ENCODE measurements around the gene COL6A1. TPM values are rescaled to one million over a fixed set of nuclear protein-coding genes. Genes with fewer than 3 reads are reported as not detected.
A peak's percentile ranks its signal among the peaks of the same experiment; 100 is the strongest.

COL6A1 gene
- total RNA-seq, 5 donors from 2014 or later (not counting 1 experiment from before 2014, with no cell fraction given) = 4.2 to 25.3 (median 14.6) TPM

GRCh38 chr21:45970674-45971615 is 10.6 kb upstream of the COL6A1 start:
- DNase-seq (peak in 18 of 35 experiments; percentile 23 to 63 (median 41)), ATAC-seq (replicated peaks in 1 of 4) (peak; percentile 39 to 61 (median 45))
- H3K36me3 Mint-ChIP-seq = no peaks in the 10 kb centered on the region
- CTCF ChIA-PET = interaction anchor here in 1 of 2 donors (0.6 kb wide), 1 partner anchor 424 kb away, joined by 3 read pairs; no protein-coding TSS in a partner anchor
- Histone ChIP-seq H3K4me3 (ENCODE audit: control insufficient read depth in 1 of 2, extremely low read depth in 1 of 2, low read length in 1 of 2) (no peak overlapping the region), H3K36me3 (ENCODE audit: control insufficient read depth in 2 of 2, extremely low read depth in 1 of 2, insufficient read depth in 1 of 2, low read length in 1 of 2) (no peaks in the 10 kb centered on the region), H3K9me3 (no peaks in the 10 kb centered on the region), H3K4me1 (ENCODE audit: control insufficient read depth in 1 of 2, extremely low read depth in 1 of 2, insufficient read depth in 2 of 2, low read length in 2 of 2) (peaks cover 7 to 44% of the 10 kb centered on the region in 2 experiments), H3K27me3 (replicated peaks in 1 of 2; ENCODE audit: control insufficient read depth in 2 of 2, extremely low read depth in 1 of 2, insufficient read depth in 2 of 2, low read length in 1 of 2) (peaks cover 0 to 64% of the 10 kb centered on the region in 2 experiments), H3K27ac (ENCODE audit: low read length) (no peak overlapping the region)
- POLR2A ChIA-PET = no interaction called here
- no peaks in the 10 kb centered on the region for H3K9me3 Mint-ChIP-seq
- peaks cover 6 to 14% (median 14%) of the 10 kb centered on the region in 3 donors for H3K4me1 Mint-ChIP-seq
- no peak overlapping the region for H3K4me3 Mint-ChIP-seq
- no peak overlapping the region for H3K27ac Mint-ChIP-seq
- WGBS (ENCODE audit: insufficient coverage) = 50% methylated on average over 20 of the region's 25 CpGs
- peaks cover 9 to 19% of the 10 kb centered on the region in 2 donors for H3K27me3 Mint-ChIP-seq

DNA sequence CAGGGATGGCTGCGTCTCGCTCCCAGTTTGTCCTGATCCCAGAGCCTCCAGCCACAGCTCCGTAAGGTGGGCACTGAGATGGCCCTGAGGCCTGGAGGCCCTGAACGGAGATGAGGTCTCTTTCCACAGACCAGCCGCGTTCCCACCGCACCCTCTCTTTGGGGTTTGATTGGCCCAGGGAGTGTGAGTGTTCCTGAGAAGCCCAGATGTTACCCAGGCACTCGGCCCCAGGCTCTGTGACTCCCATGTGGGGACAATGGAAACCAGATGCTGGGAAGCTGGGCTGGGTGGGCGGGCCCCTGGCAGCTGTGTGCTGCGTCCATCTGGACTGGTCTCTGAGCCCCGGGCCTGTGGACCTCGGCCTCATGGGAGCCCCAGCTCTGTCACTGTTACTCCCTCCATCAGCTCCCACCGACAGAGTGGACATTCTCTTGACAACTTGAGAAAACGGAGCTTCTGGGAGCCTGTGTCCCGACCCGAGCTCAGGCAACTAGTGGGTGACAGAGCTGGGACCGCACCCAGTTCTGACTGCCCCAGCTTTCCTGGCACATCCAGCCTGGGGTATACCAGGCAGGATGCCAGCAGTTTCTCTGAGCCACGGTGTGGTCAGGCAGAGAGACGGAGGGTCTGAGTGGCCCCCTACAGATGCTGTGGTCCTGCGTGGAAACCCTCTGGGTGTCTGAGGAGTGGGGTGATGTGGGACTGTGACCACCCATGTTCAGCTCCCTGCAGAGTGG is 9.8 kb upstream of the COL6A1 start:
- peaks cover 12 to 19% of the 10 kb centered on the region in 2 donors for H3K27me3 Mint-ChIP-seq
- H3K27me3 ChIP-seq (replicated peaks in 1 of 2; ENCODE audit: control insufficient read depth in 2 of 2, extremely low read depth in 1 of 2, insufficient read depth in 2 of 2, low read length in 1 of 2) = peaks cover 0 to 65% of the 10 kb centered on the region in 2 experiments
- no peaks in the 10 kb centered on the region for H3K9me3 Mint-ChIP-seq
- H3K27ac ChIP-seq (ENCODE audit: low read length) = no peak overlapping the region
- no peak for ATAC-seq (replicated peaks in 1 of 4)
- WGBS (ENCODE audit: insufficient coverage) = 86% methylated on average over 16 of the region's 20 CpGs
- DNase-seq = no peak
- peak overlapping the region in 1 of 3 donors; percentile 91 for H3K4me3 Mint-ChIP-seq
- POLR2A ChIA-PET = no interaction called here
- CTCF ChIA-PET = interaction anchor here in 1 of 2 donors (0.6 kb wide), 1 partner anchor 42 kb away, joined by 3 read pairs; no protein-coding TSS in a partner anchor
- no peaks in the 10 kb centered on the region for H3K36me3 ChIP-seq (ENCODE audit: control insufficient read depth in 2 of 2, extremely low read depth in 1 of 2, insufficient read depth in 1 of 2, low read length in 1 of 2)
- peaks cover 7 to 44% of the 10 kb centered on the region in 2 experiments for H3K4me1 ChIP-seq (ENCODE audit: control insufficient read depth in 1 of 2, extremely low read depth in 1 of 2, insufficient read depth in 2 of 2, low read length in 2 of 2)
- H3K4me1 Mint-ChIP-seq = peaks cover 6 to 16% (median 16%) of the 10 kb centered on the region in 3 donors
- H3K27ac Mint-ChIP-seq = no peak overlapping the region
- no peaks in the 10 kb centered on the region for H3K9me3 ChIP-seq
- peak overlapping the region in 1 of 2 donors; percentile 15 for H3K4me3 ChIP-seq (ENCODE audit: control insufficient read depth in 1 of 2, extremely low read depth in 1 of 2, low read length in 1 of 2)
- no peaks in the 10 kb centered on the region for H3K36me3 Mint-ChIP-seq

DNA sequence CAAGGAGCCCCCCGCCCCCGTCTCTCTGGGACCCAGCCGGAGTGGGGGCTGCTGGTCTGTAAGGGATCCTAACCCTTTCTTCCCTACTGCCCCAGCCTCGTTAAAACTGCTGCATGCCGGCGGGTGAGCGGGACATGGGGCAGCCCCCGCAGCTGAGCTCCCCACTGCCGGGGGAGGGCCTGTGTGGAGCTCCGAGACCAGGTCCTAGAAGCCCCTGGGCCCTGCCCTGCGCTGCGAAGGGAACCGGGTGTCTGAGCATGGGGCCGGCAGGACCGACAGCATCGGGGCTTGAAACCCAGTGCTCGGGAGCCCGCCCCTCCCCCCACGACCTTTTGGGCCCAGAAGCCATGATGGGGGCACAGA is 9.2 kb upstream of the COL6A1 start:
- H3K27ac ChIP-seq (ENCODE audit: low read length) = no peak overlapping the region
- H3K9me3 Mint-ChIP-seq = no peaks in the 10 kb centered on the region
- peak overlapping the region in 2 of 3 donors; percentile 31 to 91 for H3K4me3 Mint-ChIP-seq
- H3K27me3 Mint-ChIP-seq = peaks cover 12 to 19% of the 10 kb centered on the region in 2 donors
- WGBS (ENCODE audit: insufficient coverage) = 54% methylated on average over 16 of the region's 19 CpGs
- peaks cover 6 to 16% (median 16%) of the 10 kb centered on the region in 3 donors for H3K4me1 Mint-ChIP-seq
- no peaks in the 10 kb centered on the region for H3K36me3 ChIP-seq (ENCODE audit: control insufficient read depth in 2 of 2, extremely low read depth in 1 of 2, insufficient read depth in 1 of 2, low read length in 1 of 2)
- ATAC-seq (replicated peaks in 1 of 4) (no peak), DNase-seq (no peak)
- H3K9me3 ChIP-seq = no peaks in the 10 kb centered on the region
- no peak overlapping the region for H3K27ac Mint-ChIP-seq
- peak overlapping the region in 1 of 2 donors; percentile 88 for H3K4me3 ChIP-seq (ENCODE audit: control insufficient read depth in 1 of 2, extremely low read depth in 1 of 2, low read length in 1 of 2)
- ChIA-PET CTCF (interaction anchor here in 1 of 2 donors (0.6 kb wide), 1 partner anchor 42 kb away, joined by 3 read pairs; no protein-coding TSS in a partner anchor), POLR2A (no interaction called here)
- peaks cover 7 to 46% of the 10 kb centered on the region in 2 experiments for H3K4me1 ChIP-seq (ENCODE audit: control insufficient read depth in 1 of 2, extremely low read depth in 1 of 2, insufficient read depth in 2 of 2, low read length in 2 of 2)
- peaks cover 0 to 66% of the 10 kb centered on the region in 2 experiments for H3K27me3 ChIP-seq (replicated peaks in 1 of 2; ENCODE audit: control insufficient read depth in 2 of 2, extremely low read depth in 1 of 2, insufficient read depth in 2 of 2, low read length in 1 of 2)
- no peaks in the 10 kb centered on the region for H3K36me3 Mint-ChIP-seq

- 5% methylated on average over 58 of the region's 58 CpGs for WGBS (ENCODE audit: insufficient coverage)
- Histone ChIP-seq H3K4me3 (ENCODE audit: control insufficient read depth in 1 of 2, extremely low read depth in 1 of 2, low read length in 1 of 2) (peak overlapping the region; percentile 74 to 88), H3K36me3 (ENCODE audit: control insufficient read depth in 2 of 2, extremely low read depth in 1 of 2, insufficient read depth in 1 of 2, low read length in 1 of 2) (no peaks in the 10 kb centered on the region), H3K4me1 (ENCODE audit: control insufficient read depth in 1 of 2, extremely low read depth in 1 of 2, insufficient read depth in 2 of 2, low read length in 2 of 2) (peaks cover 7 to 48% of the 10 kb centered on the region in 2 experiments), H3K9me3 (no peaks in the 10 kb centered on the region), H3K27ac (ENCODE audit: low read length) (no peak overlapping the region), H3K27me3 (replicated peaks in 1 of 2; ENCODE audit: control insufficient read depth in 2 of 2, extremely low read depth in 1 of 2, insufficient read depth in 2 of 2, low read length in 1 of 2) (peaks cover 0 to 68% of the 10 kb centered on the region in 2 experiments)
- Mint-ChIP-seq H3K27ac (no peak overlapping the region), H3K9me3 (no peaks in the 10 kb centered on the region), H3K4me1 (peaks cover 6 to 16% (median 16%) of the 10 kb centered on the region in 3 donors), H3K27me3 (peaks cover 12 to 19% of the 10 kb centered on the region in 2 donors), H3K4me3 (peak overlapping the region; percentile 80 to 91 (median 84)), H3K36me3 (no peaks in the 10 kb centered on the region)
- ChIA-PET POLR2A (no interaction called here), CTCF (interaction anchor here (0.9 to 1.0 kb wide), 2 partner anchors 170 to 171 kb away, joined by 3 to 10 read pairs; no protein-coding TSS in a partner anchor)
- ATAC-seq (replicated peaks in 1 of 4) (peak in 1 of 4 experiments; percentile 10), DNase-seq (no peak)
Measured at GRCh38 chr21:45972716-45973474, 8.7 kb upstream of the COL6A1 start.

DNA sequence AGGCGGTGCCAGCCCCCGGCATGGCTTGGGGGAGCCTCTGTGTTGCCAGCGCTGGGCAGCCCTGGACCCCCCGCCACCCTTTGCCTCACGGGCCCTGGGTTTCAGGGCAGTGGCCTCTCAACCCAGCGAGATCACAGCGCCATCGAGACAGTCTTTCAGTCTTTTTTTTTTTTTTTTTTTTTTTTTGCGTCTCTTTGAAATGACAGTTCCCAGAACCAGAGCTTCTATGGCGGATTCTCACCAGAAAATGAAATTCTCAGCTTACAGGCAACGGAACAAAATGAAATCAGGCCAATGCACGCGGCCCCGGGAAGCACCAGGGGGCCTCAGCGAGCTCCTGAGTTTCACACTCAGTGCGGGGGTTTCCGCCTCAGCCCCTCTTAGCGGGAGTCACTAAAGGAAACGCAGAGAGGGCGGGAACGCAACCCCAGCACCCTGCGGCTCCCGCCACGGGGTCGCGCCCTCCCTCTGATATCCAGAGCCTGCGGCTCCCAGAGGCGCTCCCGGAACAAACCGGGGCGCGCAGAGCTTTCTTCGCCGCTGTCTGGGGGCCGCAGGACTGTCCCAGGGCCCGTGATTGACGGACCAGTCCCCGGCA is 8.0 kb upstream of the COL6A1 start:
- H3K4me1 ChIP-seq (ENCODE audit: control insufficient read depth in 1 of 2, extremely low read depth in 1 of 2, insufficient read depth in 2 of 2, low read length in 2 of 2) = peaks cover 7 to 53% of the 10 kb centered on the region in 2 experiments
- DNase-seq (peak; percentile 53 to 87 (median 77)), ATAC-seq (replicated peaks in 1 of 4) (peak; percentile 85 to 94 (median 88))
- Mint-ChIP-seq H3K4me1 (peaks cover 10 to 19% (median 16%) of the 10 kb centered on the region in 3 donors), H3K9me3 (no peaks in the 10 kb centered on the region), H3K27ac (peak overlapping the region; percentile 28 to 55), H3K27me3 (peaks cover 12 to 16% of the 10 kb centered on the region in 2 donors), H3K36me3 (no peaks in the 10 kb centered on the region), H3K4me3 (peak overlapping the region; percentile 80 to 91 (median 84))
- ChIA-PET CTCF (interaction anchor here (0.6 to 1.0 kb wide), 5 partner anchors 126 to 586 kb away, joined by 3 to 10 read pairs (median 3); no protein-coding TSS in a partner anchor), POLR2A (no interaction called here)
- H3K27ac ChIP-seq (ENCODE audit: low read length) = no peak overlapping the region
- peaks cover 0 to 73% of the 10 kb centered on the region in 2 experiments for H3K27me3 ChIP-seq (replicated peaks in 1 of 2; ENCODE audit: control insufficient read depth in 2 of 2, extremely low read depth in 1 of 2, insufficient read depth in 2 of 2, low read length in 1 of 2)
- WGBS (ENCODE audit: insufficient coverage) = under 1% methylated on average over 31 of the region's 38 CpGs
- no peaks in the 10 kb centered on the region for H3K9me3 ChIP-seq
- peak overlapping the region; percentile 74 to 88 for H3K4me3 ChIP-seq (ENCODE audit: control insufficient read depth in 1 of 2, extremely low read depth in 1 of 2, low read length in 1 of 2)
- no peaks in the 10 kb centered on the region for H3K36me3 ChIP-seq (ENCODE audit: control insufficient read depth in 2 of 2, extremely low read depth in 1 of 2, insufficient read depth in 1 of 2, low read length in 1 of 2)

All from T-cell (primary cell).